ENCODE measurements around the gene DLX2.

DNA sequence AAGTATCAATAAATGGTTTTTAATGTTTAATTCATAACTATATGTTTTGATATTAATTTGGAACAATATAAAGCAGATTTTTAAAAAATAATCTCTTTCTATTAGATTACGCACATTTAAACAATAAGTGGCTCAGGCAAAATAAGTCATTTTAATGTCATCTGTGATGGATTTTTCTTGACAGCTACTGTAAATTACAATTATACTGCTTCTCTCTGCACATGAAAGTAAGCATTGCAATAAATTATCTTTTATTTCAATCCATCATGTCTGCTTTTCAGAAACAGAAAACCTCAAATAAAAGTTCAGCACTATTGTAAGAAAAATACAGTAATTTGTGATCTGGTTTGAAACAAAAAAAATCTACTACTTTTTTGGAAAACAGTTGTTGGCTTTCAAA lies 28.4 kb downstream of the DLX2 start:
- TF ChIP-seq CTCF (IDR thresholded peaks at IDR 0.05) = no peak
- no peak for TF ChIP-seq POLR2AphosphoS5 (IDR thresholded peaks at IDR 0.05)
- no peak for TF ChIP-seq POLR2A (IDR thresholded peaks at IDR 0.05)
